DMS114 treated with DMSO at 0.1 percent for 48 hours (cell line): ENCODE measurements around the gene PRRT3.
"Not testable (repeated sequence)": the region's sequence is repeated elsewhere in the genome, so short reads cannot be mapped to it uniquely, and the experiment has no call there.

ENCODE experiments used
- DNase-seq: peaks from one replicate; lab custom pipeline; 2025; ENCODE audit not compliant: unreplicated experiment; lab: John Stamatoyannopoulos, UW

Gene PRRT3

GRCh38 chr3:9899289-9899791 lies 52.9 kb downstream of the PRRT3 start:
- no peak for DNase-seq

DNA sequence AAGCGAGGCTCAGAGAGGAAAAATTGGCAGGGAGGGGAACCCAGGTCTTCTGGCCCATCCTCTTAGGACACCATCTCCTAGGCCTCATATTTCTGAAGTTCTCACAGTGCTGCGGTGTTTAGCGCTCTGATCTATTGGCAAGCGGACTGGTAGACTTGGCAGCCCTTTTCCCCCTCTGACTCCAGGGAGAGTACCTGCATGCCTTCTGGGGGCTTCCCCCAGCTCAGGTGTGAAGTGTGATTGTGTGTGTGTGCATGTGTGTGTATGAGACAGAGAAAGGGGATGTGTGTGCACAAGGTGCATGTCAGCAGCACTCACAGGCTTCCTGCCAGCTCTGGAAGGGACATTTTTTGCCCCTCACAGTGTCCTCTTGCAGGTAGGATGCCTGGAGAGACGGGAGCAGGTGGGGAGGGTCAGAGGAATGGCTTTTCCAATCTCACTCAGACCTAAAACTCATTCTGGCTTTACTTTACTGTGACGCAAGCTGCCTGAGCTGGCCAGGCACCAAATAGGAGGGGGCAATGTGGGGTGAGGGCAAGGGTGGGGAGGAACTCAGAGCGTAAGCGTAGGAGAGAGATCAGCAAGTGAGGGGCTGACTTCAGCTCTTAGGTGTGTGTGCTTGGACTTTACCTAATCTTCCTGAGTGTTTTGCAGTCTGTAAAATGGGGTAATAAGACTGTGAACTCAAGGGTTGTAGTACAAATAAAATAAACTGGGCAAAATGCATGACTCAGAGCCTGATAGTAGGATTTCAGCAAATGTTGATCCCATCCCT lies 53.6 kb downstream of the PRRT3 start:
- DNase-seq: no peak

DNA sequence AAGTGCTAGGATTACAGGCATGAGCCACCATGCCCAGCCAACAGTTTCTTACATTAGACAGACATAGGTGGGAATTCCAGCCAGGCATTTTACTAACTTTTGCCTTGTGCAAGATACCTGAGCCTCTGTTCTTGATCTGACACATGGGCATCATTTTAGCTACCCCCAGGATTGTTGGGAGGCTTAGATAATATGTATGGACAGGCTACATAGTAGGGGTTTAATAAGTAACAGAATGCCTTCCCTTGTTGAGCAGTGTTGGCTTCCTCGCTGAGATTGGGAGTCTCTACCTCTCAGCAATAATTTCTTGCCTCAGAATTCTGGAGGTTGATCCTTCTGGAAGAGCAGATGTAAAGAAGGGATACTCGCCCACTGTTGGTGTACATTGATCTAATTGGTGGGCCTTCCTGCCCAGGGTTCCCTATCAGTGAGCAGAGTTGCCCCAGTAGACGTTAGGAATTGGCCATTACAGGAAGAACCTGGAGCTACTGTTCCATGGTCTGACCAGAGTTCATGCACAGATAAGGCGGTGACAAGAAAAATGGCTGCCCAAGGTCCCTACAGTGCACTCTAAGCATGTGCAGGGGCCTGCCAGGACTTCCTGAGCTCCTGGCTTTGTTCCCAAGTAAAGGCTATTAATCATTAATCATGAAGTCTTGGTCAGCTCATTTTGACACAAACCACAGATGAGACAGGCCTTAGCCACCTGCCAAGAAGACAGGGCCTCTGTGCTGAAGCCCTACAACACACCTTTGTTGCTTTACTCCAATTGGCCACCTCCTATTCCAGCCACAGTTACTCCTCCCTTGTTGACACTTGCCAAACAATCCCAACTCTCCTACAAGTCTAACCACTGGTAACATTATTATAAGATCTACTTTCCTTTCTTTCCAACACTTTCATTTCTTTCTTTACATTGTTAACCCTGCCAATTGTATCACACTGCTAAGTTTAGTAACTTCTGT lies 54.5 kb downstream of the PRRT3 start:
- no peak for DNase-seq

GRCh38 chr3:9896755-9897407 lies 55.3 kb downstream of the PRRT3 start:
- not testable (repeated sequence) for DNase-seq

DNA sequence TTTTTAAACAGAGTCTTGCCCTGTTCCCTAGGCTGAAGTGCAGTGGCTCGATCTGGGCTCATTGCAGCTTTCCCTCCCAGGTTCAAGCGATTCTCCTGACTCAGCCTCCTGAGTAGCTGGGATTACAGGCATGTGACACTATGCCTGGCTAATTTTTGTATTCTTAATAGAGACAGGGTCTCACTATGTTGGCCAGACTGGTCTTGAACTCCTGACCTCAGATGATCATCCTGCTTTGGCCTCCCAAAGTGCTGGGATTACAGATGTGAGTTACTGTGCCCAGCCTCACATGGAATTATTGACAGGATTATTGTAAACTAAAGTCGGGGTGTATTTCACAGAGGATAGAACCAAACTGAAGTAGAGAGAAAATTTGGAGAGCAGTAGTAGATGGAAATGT lies 56.5 kb downstream of the PRRT3 start:
- DNase-seq: not testable (repeated sequence)
